ENCODE measurements around the gene NTRK2.

The NTRK2 gene

DNA sequence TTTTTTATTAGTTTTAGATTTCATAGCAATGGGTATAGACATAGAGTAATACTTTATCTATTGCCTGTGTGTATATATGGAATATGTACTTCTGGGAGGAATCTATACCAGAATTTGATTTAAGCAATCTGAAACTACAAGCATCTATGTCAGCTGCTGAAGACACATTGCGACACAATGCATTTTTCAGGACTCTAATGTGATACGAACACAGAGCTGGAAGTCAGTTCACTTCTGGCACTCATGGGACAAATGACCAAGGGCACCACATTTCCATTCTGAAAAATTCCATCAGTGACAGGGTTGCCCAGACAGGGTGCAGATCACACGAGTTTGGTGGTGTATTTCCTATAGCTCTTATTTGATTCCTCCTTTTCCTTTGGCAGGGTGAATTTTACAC is 259.5 kb downstream of the NTRK2 start:
- TF ChIP-seq, protein P1, sequence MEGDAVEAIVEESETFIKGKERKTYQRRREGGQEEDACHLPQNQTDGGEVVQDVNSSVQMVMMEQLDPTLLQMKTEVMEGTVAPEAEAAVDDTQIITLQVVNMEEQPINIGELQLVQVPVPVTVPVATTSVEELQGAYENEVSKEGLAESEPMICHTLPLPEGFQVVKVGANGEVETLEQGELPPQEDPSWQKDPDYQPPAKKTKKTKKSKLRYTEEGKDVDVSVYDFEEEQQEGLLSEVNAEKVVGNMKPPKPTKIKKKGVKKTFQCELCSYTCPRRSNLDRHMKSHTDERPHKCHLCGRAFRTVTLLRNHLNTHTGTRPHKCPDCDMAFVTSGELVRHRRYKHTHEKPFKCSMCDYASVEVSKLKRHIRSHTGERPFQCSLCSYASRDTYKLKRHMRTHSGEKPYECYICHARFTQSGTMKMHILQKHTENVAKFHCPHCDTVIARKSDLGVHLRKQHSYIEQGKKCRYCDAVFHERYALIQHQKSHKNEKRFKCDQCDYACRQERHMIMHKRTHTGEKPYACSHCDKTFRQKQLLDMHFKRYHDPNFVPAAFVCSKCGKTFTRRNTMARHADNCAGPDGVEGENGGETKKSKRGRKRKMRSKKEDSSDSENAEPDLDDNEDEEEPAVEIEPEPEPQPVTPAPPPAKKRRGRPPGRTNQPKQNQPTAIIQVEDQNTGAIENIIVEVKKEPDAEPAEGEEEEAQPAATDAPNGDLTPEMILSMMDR (IDR thresholded peaks at IDR 0.05) = no peak
- no peak for DNase-seq (ENCODE audit: low spot score)
- Histone ChIP-seq H3K4me3 (no peak overlapping the region), H3K27ac (no peak overlapping the region)

DNA sequence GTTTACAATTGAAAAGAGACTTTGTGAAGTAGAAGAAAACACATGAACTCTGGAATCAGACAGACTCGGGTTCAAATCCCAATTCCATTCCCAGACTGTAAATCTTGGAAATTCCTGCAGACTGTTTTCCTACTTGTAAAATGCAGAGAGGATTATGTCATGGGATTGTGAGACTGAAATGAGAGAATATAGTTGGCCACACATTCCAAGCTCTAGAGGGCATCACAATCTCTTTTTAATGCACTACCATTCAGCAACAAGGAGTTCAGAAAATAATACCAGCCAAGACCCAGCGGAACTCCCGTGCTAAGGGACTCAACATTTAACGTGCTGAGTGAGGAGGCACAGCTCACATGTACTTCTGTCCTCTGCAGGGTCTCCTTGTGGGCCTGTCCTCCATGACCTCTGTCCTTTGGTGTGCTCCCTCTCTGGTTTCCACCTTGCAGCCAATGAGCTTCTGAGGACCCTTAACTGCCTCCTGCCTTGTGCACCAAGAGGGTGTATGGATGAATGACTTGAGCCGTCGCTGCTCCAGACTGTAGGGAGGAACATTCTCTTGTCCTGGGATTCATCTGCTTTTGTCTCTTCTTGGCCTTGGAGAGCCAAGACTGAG is 263.5 kb downstream of the NTRK2 start:
- Histone ChIP-seq H3K27ac (no peak overlapping the region), H3K4me3 (no peak overlapping the region)
- DNase-seq (ENCODE audit: low spot score) = no peak
- TF ChIP-seq, protein P1 (IDR thresholded peaks at IDR 0.05) = no peak

DNA sequence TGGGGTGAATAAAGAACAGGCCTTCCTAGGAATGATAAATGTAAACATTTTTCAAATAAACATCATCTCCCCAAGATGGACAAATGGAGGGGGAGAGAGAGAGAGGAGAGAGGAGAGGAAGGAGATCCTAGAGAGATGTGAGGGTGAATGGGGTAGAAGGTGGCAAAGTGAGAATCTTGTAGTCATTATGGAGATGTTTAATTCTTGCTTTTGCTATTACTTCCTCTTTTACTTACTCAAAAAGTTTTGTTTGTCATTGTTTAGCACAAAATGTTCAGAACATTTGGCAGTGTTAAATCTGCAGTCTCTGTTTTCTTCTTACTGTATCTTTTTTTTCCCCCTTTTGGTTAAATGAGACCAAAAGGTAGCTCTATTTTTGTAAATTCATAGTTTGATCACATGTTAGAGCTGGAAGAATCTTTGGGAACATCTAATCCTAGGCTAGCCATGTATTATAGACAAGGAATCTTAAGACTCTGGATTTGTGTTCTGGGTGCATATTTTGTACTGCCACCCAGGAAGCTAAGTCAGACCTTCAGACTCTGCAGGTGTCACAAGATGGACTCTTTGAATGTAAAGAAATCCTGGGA is 266.1 kb downstream of the NTRK2 start:
- Histone ChIP-seq H3K27ac (no peak overlapping the region), H3K4me3 (no peak overlapping the region)
- no peak for DNase-seq (ENCODE audit: low spot score)
- TF ChIP-seq, protein P1 (IDR thresholded peaks at IDR 0.05) = no peak

DNA sequence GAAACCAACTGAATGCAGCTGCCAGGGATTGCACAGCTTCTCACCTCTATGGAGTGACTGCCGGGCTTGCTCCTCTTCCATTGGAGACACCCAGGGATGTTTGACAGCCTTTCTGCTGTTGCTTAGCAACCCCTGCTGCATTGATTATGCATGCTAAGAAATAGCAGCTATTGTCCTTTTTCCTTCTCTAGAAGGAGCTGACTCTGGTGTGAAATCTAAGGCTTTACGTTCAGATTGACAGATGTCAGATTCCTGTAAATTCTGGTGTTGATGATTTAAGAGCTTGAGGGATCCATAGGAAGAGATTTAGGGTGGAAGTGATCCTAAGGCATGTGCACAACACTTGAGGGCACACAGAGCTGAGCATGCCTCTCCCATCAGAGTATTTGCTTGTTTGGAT is 267.7 kb downstream of the NTRK2 start:
- H3K27ac ChIP-seq = no peak overlapping the region
- TF ChIP-seq, protein P1 (IDR thresholded peaks at IDR 0.05) = no peak
- H3K4me3 ChIP-seq = no peak overlapping the region
- DNase-seq (ENCODE audit: low spot score) = no peak

DNA sequence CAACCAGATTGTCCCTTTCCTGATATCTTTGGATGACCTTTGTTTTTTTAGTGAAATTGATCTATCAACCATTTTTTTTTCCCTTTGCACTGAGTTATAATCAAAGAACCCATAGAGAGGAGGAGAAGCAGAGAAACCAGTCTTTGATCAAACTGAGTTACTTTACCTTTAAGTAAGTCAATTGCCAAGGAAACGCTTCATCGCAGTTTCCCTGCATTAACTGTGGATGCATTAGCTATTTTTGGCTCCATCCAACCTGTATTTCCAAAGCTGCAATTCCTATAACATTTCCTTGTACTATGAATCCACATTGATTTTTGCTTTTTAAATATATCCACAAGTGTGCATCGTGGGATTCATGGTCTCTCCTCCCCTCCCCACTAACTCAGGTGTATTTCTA is 268.1 kb downstream of the NTRK2 start:
- no peak overlapping the region for H3K27ac ChIP-seq
- TF ChIP-seq, protein P1 (IDR thresholded peaks at IDR 0.05) = no peak
- no peak overlapping the region for H3K4me3 ChIP-seq
- no peak for DNase-seq (ENCODE audit: low spot score)

DNA sequence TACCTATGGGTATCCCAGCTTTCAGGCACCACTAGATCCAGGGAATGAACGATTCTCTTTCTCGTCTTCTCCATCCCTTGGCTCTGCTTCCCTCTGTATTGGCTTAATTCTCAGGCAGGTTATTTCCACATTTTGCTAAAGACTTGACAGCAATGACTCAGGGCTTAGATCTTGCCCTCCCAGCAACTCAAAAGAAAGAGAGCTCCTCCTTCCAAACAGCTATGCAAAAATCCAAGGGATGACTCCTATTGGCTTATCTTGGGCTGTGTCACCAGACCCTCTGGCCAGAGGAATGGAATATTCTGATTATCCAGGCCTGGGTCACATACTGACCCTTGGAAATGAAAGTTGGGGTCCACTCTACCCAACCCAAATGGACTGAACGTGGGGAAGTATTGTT is 270.2 kb downstream of the NTRK2 start:
- Histone ChIP-seq H3K27ac (no peak overlapping the region), H3K4me3 (no peak overlapping the region)
- DNase-seq (ENCODE audit: low spot score) = no peak
- TF ChIP-seq, protein P1 (IDR thresholded peaks at IDR 0.05) = no peak

DNA sequence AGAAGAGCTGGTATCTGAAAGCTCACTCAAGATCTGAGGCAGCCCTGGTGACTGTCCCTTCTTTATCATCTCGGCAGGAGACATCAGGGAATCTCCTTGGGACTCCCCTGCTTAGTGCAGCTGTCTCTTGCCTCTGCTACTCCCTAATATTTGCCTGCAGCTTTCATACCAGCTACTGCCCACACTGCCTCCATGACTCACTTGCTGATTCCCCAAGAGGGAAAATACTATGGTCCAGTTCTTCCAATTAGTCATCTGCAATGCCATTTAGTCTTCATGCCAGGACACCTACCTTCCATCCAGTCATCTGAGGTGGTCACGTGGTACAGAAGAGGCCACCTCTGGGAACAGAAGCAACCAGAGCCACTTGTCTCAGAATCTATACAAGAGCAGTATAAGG is 270.8 kb downstream of the NTRK2 start:
- no peak for DNase-seq (ENCODE audit: low spot score)
- Histone ChIP-seq H3K27ac (no peak overlapping the region), H3K4me3 (no peak overlapping the region)
- TF ChIP-seq, protein P1 (IDR thresholded peaks at IDR 0.05) = no peak
